Ovary (tissue), 10 donors: ENCODE data around the gene AFTPH. TPM values are rescaled to one million over a fixed set of nuclear protein-coding genes. Genes with fewer than 3 reads are reported as not detected.
A peak's percentile ranks its signal among the peaks of the same experiment; 100 is the strongest.

Experiments
- DNase-seq, 5 donors: peaks; one replicate each; pipeline ENCODE4 v3.0.0-alpha.2; 2019 to 2020
- H3K27ac ChIP-seq, 2 donors: fragments of 200-600 bp; one replicate each; pipeline versions ENCODE4 v1.5.1 to v1.8.0; 2019 to 2022
- H3K27me3 ChIP-seq: fragments of 200-600 bp; one replicate; pipeline ENCODE4 v1.8.0; 2022
- H3K36me3 ChIP-seq: fragments of 200-600 bp; sonication (generic); one replicate; pipeline ENCODE4 v1.5.1; 2019
- H3K4me1 ChIP-seq: one replicate; pipeline ENCODE4 v1.8.1; 2013; ENCODE audit warnings: mild to moderate bottlenecking, moderate library complexity; ENCODE audit not compliant: insufficient read depth
- H3K4me3 ChIP-seq: fragments of 200-600 bp; sonication (generic); one replicate; pipeline ENCODE4 v1.5.1; 2017
- H3K9me3 ChIP-seq, 2 donors: fragments of 200-600 bp in 1 of 2; sonication (generic) in 1 of 2; one replicate each; pipeline versions ENCODE4 v1.5.1 to v1.8.1; 2013 to 2019; ENCODE audit warnings: mild to moderate bottlenecking in 1 of 2, moderate library complexity in 1 of 2
- EP300 ChIP-seq: sonication (generic); formaldehyde crosslinking; IDR thresholded peaks from one replicate; pipeline ENCODE4 v1.6.1; 2017; ENCODE audit warnings: antibody characterized with exemption
- POLR2A ChIP-seq: fragments of 450-650 bp; IDR thresholded peaks from one replicate; pipeline ENCODE4 v1.6.1; 2017; ENCODE audit warnings: antibody characterized with exemption, mild to moderate bottlenecking, moderate library complexity
- WGBS, 3 donors: extraction: QIAGEN DNeasy Blood & Tissue Kit in 1 of 3; methylation state at CpG; one replicate each; pipeline versions ENCODE4 v1.1.5 to v1.1.7; 2013 to 2017; 5-methylcytosine and 5-hydroxymethylcytosine counted together
- intact Hi-C, 4 donors: fragments of 100-400 bp; cut with DNase I; formaldehyde crosslinking; loops; one replicate each; pipeline versions ENCODE4 v1.11.0 to v1.15.1; 2022 to 2023
- long read RNA-seq, 3 donors: library from polyadenylated mRNA in 2 of 3; unstranded in 2 of 3; transcript quantifications; one replicate each; pipeline ENCODE4 v2.0.0 and lab custom pipeline, GENCODE V29; 2021 to 2026
- polyA plus RNA-seq, 2 donors: library from polyadenylated mRNA; stranded (reverse); fragments of 200-250 nt in 1 of 2; fragments of 350-450 nt in 1 of 2; fragmentation: Illumina TruSeq in 1 of 2; extraction: RNeasy Lipid Tissue Mini Kit (QIAGEN cat#74804) in 1 of 2; gene quantifications; one replicate each; pipeline ENCODE4 v1.2.3, GENCODE V29; 2013 to 2014
- total RNA-seq, 7 donors: library from RNA; depleted of rRNA in 2 of 7; stranded (reverse); fragments of >200 nt in 2 of 7; fragmentation: NEBNext Ultra II Directional in 3 of 7; extraction: Animal tissue kit (Norgen Biotek cat#: 25700) in 3 of 7; gene quantifications; one replicate each; pipeline versions ENCODE4 v1.1.0 to v1.2.4, GENCODE V29; 2016 to 2023
- TF ChIP-seq, protein P1 (sequence below), 3 donors: fragments of 450-650 bp in 2 of 3; fragments of 200-600 bp in 1 of 3; IDR thresholded peaks; one replicate each; pipeline versions ENCODE4 v1.5.1 to v1.8.0; 2016 to 2022; ENCODE audit warnings: antibody characterized with exemption in 3 of 3, mild to moderate bottlenecking in 1 of 3
- donor health status: DM: no; HTN: no; CAD: no; lungs with moderate emphysema.
- donor health status: DM: no; HTN: no; CAD: no.
- donor health status: Bipolar disorder and iron deficiency.
- donor health status: DM: yes; HTN: yes; CAD: no.
- donor health status: DM: no; HTN: no; CAD: no.
- donor health status: DM: yes; HTN: yes; CAD: no.

AFTPH gene, protein sequence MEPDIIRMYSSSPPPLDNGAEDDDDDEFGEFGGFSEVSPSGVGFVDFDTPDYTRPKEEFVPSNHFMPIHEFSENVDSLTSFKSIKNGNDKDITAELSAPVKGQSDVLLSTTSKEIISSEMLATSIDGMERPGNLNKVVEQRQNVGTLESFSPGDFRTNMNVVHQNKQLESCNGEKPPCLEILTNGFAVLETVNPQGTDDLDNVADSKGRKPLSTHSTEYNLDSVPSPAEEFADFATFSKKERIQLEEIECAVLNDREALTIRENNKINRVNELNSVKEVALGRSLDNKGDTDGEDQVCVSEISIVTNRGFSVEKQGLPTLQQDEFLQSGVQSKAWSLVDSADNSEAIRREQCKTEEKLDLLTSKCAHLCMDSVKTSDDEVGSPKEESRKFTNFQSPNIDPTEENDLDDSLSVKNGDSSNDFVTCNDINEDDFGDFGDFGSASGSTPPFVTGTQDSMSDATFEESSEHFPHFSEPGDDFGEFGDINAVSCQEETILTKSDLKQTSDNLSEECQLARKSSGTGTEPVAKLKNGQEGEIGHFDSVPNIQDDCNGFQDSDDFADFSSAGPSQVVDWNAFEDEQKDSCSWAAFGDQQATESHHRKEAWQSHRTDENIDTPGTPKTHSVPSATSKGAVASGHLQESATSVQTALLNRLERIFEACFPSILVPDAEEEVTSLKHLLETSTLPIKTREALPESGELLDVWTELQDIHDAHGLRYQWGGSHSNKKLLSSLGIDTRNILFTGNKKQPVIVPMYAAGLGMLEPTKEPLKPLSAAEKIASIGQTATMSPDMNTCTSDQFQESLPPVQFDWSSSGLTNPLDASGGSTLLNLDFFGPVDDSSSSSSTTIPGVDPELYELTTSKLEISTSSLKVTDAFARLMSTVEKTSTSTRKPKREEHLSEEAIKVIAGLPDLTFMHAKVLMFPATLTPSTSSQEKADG
- total RNA-seq (10 to 100 TPM; 24.1 to 33.8 (median 27.6) TPM), polyA plus RNA-seq (10 to 100 TPM; 18.5 to 28.8 TPM)
- long read RNA-seq, donor 1, full-length matches to known transcripts: 6 of 26 reads
- long read RNA-seq, donor 1, partial matches to known transcripts: 10 of 26 reads
- long read RNA-seq, donor 1, other reads (novel, unspliced or antisense): 10 of 26 reads
- long read RNA-seq, donor 2, full-length matches to known transcripts: 5 of 5 reads
- long read RNA-seq, donor 2, partial matches to known transcripts: 0 of 5 reads
- long read RNA-seq, donor 2, other reads (novel, unspliced or antisense): 0 of 5 reads
- long read RNA-seq, donor 3, full-length matches to known transcripts: 22 of 43 reads
- long read RNA-seq, donor 3, partial matches to known transcripts: 3 of 43 reads
- long read RNA-seq, donor 3, other reads (novel, unspliced or antisense): 18 of 43 reads

DNA sequence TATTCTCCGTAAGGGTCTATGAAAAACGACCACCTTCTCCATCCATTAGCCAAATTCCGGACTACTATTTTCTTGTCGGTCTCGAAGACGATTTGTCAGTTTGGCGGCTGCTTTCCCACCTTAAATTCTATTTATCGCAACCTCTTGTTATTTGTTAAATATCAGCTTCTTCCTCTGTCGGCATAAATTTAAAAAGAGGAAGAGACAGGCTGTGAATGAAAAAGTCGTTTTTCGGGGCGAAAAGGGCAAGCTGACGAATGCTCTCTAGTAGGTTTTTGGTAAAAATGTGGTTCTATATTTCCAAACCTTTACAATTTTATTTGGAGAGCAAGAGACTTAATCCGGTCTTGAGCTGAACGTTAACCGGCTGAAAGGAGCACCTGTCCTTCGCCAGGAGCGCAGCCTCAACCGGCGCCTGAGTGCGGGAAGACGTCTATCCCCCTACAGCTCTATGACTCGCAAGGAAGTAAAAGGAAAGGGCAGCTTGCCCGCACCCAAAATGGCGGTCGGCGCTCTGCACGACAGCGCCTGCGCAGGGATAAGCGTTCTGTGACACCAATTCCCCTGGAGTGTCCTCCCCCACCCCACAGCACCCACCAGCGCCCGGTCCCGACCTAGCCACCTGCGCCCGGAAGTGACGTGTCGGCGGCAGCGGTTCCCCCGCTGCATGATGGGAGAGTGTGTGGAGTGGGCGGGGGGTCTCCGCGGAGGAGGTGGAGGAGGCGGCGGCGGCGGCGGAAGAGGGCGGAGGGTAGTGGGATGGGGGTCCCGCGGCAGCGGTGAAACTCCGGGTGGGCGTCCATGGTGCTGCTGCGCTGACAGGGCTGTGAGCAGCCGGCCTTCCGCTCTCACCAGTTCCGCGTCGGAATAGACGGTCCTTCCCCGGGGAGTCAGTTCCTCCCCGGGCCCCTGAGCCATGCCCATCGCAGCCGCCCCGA is at the start of gene AFTPH:
AFTPH (plus strand) TSS at position 663 of the 938 bp plus-strand sequence. CDS start 27,147 bp downstream, outside the sequence.
- peak; percentile 89 for TF ChIP-seq POLR2A
- TF ChIP-seq EP300: no peak
- TF ChIP-seq, protein P1, sequence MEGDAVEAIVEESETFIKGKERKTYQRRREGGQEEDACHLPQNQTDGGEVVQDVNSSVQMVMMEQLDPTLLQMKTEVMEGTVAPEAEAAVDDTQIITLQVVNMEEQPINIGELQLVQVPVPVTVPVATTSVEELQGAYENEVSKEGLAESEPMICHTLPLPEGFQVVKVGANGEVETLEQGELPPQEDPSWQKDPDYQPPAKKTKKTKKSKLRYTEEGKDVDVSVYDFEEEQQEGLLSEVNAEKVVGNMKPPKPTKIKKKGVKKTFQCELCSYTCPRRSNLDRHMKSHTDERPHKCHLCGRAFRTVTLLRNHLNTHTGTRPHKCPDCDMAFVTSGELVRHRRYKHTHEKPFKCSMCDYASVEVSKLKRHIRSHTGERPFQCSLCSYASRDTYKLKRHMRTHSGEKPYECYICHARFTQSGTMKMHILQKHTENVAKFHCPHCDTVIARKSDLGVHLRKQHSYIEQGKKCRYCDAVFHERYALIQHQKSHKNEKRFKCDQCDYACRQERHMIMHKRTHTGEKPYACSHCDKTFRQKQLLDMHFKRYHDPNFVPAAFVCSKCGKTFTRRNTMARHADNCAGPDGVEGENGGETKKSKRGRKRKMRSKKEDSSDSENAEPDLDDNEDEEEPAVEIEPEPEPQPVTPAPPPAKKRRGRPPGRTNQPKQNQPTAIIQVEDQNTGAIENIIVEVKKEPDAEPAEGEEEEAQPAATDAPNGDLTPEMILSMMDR (IDR thresholded peaks at IDR 0.05): no peak
- 0% methylated on average over 56 to 67 of the region's 67 CpGs for WGBS, 3 donors
- intact Hi-C loops: loop anchor here in 2 of 4 donors (5.0 to 10.0 kb wide), 2 partner anchors 348 to 351 kb away; no protein-coding TSS in a partner anchor
- peak; percentile 99 for DNase-seq
- Histone ChIP-seq H3K9me3 (no peaks in the 10 kb centered on the region), H3K27me3 (no peaks in the 10 kb centered on the region), H3K4me1 (no peaks in the 10 kb centered on the region), H3K4me3 (peak within 1 kb of the TSS; percentile 97), H3K27ac (peak within 1 kb of the TSS; percentile 78 to 97), H3K36me3 (no peaks in the 10 kb centered on the region)

DNA sequence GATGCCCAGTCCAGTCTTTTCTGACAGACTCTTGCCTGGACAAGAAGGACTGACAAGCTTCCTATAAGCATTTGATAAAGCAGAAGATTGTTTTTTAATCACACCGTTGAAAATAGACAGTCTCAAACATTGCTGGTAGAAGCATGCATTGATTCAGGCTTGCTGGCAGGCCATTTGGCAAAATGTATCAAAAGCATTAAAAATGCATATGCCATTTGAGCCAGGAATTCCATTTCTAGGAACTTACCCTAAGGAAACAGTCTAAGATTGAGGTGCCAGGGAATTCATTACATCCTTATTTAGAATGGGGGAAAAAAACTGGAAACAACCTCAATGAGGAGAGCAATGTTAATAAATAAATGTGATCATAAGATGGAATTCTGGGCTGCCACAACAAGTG is 49.5 kb upstream of the AFTPH start:
- H3K27ac ChIP-seq: no peak overlapping the region
- no peaks in the 10 kb centered on the region for H3K9me3 ChIP-seq
- no peak for DNase-seq
- peaks cover 3% of the 10 kb centered on the region for H3K4me1 ChIP-seq
- no peaks in the 10 kb centered on the region for H3K27me3 ChIP-seq
- no peaks in the 10 kb centered on the region for H3K36me3 ChIP-seq
- 71 to 88% (median 80%) methylated on average over 1 of the region's 1 CpG for WGBS, 3 donors
- no peak for TF ChIP-seq EP300
- TF ChIP-seq, protein P1 (IDR thresholded peaks at IDR 0.05): no peak
- no peak for TF ChIP-seq POLR2A
- no peak overlapping the region for H3K4me3 ChIP-seq
- intact Hi-C loops: no loop called here

GRCh38 chr2:64477037-64477436 is 47.1 kb upstream of the AFTPH start:
- Histone ChIP-seq H3K27ac (no peak overlapping the region), H3K4me3 (no peak overlapping the region), H3K4me1 (peaks cover 3% of the 10 kb centered on the region), H3K9me3 (no peaks in the 10 kb centered on the region), H3K36me3 (no peaks in the 10 kb centered on the region), H3K27me3 (no peaks in the 10 kb centered on the region)
- 97 to 100% (median 98%) methylated on average over 1 of the region's 1 CpG for WGBS, 3 donors
- no peak for DNase-seq
- TF ChIP-seq EP300 (no peak), POLR2A (no peak)
- TF ChIP-seq, protein P1 (IDR thresholded peaks at IDR 0.05): no peak
- intact Hi-C loops: no loop called here
